ENCODE measurements around the gene SLC13A5.

GRCh38 chr17:6724009-6724408 is 10.8 kb upstream of the SLC13A5 start:
- TF ChIP-seq POLR2A (IDR thresholded peaks at IDR 0.05; ENCODE audit: low read length) (no peak), GATA1 (IDR thresholded peaks at IDR 0.05; ENCODE audit: low read depth, low read length) (no peak)

All from erythroblast (primary cell).